ENCODE data around the gene KIAA1755. TPM values are rescaled to one million over a fixed set of nuclear protein-coding genes. Genes with fewer than 3 reads are reported as not detected.

The KIAA1755 gene
- total RNA-seq, 1 experiment from 2014 or later: 0.44 TPM

- H3K9ac ChIP-seq (ENCODE audit: low read length): no peak overlapping the region
- no peaks in the 10 kb centered on the region for H3K27me3 ChIP-seq (ENCODE audit: low read length)
- H3K4me3 ChIP-seq (ENCODE audit: low read length): no peak overlapping the region
- H3K36me3 ChIP-seq (ENCODE audit: low read depth, low read length): no peaks in the 10 kb centered on the region
- no peak for DNase-seq
- H2AFZ ChIP-seq (ENCODE audit: low read length): no peak overlapping the region
- no peak overlapping the region for H3K4me2 ChIP-seq (ENCODE audit: low read length)
- H3K79me2 ChIP-seq (ENCODE audit: low read length): no peaks in the 10 kb centered on the region
- ATAC-seq: no peak
- BruUV-seq (replicated peaks): no TSS peak
- ChIA-PET POLR2A (ENCODE audit: unreplicated experiment) (no interaction called here), CTCF (no interaction called here)
- no peaks in the 10 kb centered on the region for H4K20me1 ChIP-seq (ENCODE audit: low read length)
- H3F3A ChIP-seq (ENCODE audit: low read length, unreplicated experiment): peaks cover 4% of the 10 kb centered on the region
- no peaks in the 10 kb centered on the region for H3K9me3 ChIP-seq (ENCODE audit: low read length)
- intact Hi-C loops (cut with micrococcal nuclease): no loop called here
- peaks cover 44% of the 10 kb centered on the region for H3K4me1 ChIP-seq (ENCODE audit: insufficient read depth, low read length)
- H3K27ac ChIP-seq (ENCODE audit: low read length): no peak overlapping the region
- TF ChIP-seq EZH2phosphoT487 (IDR thresholded peaks at IDR 0.05; ENCODE audit: borderline replicate concordance, low read length) (no peak), EZH2 (IDR thresholded peaks at IDR 0.05; ENCODE audit: low read length, unreplicated experiment) (no peak)
- TF ChIP-seq, protein P1, sequence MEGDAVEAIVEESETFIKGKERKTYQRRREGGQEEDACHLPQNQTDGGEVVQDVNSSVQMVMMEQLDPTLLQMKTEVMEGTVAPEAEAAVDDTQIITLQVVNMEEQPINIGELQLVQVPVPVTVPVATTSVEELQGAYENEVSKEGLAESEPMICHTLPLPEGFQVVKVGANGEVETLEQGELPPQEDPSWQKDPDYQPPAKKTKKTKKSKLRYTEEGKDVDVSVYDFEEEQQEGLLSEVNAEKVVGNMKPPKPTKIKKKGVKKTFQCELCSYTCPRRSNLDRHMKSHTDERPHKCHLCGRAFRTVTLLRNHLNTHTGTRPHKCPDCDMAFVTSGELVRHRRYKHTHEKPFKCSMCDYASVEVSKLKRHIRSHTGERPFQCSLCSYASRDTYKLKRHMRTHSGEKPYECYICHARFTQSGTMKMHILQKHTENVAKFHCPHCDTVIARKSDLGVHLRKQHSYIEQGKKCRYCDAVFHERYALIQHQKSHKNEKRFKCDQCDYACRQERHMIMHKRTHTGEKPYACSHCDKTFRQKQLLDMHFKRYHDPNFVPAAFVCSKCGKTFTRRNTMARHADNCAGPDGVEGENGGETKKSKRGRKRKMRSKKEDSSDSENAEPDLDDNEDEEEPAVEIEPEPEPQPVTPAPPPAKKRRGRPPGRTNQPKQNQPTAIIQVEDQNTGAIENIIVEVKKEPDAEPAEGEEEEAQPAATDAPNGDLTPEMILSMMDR (conservative IDR thresholded peaks at IDR 0.05; ENCODE audit: low read depth, low read length): no peak
- no peaks in the 10 kb centered on the region for H3K9me2 ChIP-seq (replicated peaks; ENCODE audit: low read length)
Measured at GRCh38 chr20:38177201-38177600, 83.3 kb downstream of the KIAA1755 start.

DNA sequence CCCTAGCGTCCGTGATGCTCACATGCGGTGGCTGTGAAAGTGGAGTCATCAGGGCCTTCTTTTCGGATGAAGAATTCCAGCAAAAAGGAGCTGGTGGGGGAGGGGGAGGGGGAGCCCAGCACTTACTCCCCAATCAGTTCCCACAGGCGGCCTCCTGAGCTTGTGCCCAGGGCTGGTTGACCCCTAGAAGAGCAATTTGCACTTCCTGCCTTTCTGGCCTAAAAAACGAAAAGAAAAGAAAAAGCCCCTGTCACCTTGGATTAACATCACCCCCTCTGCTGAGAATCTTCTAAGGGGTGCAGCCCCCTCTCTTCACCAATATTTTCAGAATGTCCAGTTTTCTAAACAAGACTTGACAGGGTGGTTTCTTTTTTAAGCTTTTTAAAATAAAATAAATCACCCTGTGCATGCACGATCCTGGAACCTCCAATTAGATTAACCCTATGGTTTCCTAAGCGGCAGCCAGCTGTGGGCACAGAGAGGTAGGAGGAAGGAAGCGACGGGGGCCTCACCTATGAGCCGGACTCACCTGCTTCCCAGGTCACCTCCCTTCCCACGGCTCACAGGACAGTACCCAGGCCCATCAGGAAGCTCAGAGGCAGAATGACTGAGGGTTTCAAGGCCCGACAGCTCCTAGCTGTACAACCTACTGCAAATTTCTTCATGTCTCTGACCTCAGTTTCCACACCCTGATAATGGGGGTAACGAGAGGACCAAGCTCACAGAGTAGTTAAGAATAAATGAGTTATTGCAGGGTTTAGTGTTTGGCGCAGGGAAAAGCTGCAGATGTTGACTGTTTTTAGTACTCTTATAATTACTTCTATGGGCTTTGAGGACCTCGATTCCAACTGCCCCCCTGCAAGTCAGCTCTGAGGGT lies 85.0 kb downstream of the KIAA1755 start:
- Histone ChIP-seq H3K9ac (ENCODE audit: low read length) (no peak overlapping the region), H2AFZ (ENCODE audit: low read length) (no peak overlapping the region), H3K9me2 (replicated peaks; ENCODE audit: low read length) (no peaks in the 10 kb centered on the region), H3K4me1 (ENCODE audit: insufficient read depth, low read length) (peaks cover 45% of the 10 kb centered on the region), H4K20me1 (ENCODE audit: low read length) (no peaks in the 10 kb centered on the region), H3K27me3 (ENCODE audit: low read length) (no peaks in the 10 kb centered on the region), H3K9me3 (ENCODE audit: low read length) (no peaks in the 10 kb centered on the region), H3K4me3 (ENCODE audit: low read length) (no peak overlapping the region), H3F3A (ENCODE audit: low read length, unreplicated experiment) (peaks cover 4% of the 10 kb centered on the region), H3K79me2 (ENCODE audit: low read length) (no peaks in the 10 kb centered on the region), H3K36me3 (ENCODE audit: low read depth, low read length) (no peaks in the 10 kb centered on the region), H3K4me2 (ENCODE audit: low read length) (no peak overlapping the region), H3K27ac (ENCODE audit: low read length) (no peak overlapping the region)
- ChIA-PET POLR2A (ENCODE audit: unreplicated experiment) (no interaction called here), CTCF (interaction anchor here (1.2 kb wide), 1 partner anchor 46 kb away, joined by 5 read pairs; no protein-coding TSS in a partner anchor)
- no peak for ATAC-seq
- no peak for TF ChIP-seq EZH2 (IDR thresholded peaks at IDR 0.05; ENCODE audit: low read length, unreplicated experiment)
- TF ChIP-seq, protein P1 (conservative IDR thresholded peaks at IDR 0.05; ENCODE audit: low read depth, low read length): no peak
- no peak for TF ChIP-seq EZH2phosphoT487 (IDR thresholded peaks at IDR 0.05; ENCODE audit: borderline replicate concordance, low read length)
- DNase-seq: no peak
- intact Hi-C loops (cut with micrococcal nuclease): no loop called here
- BruUV-seq (replicated peaks): no TSS peak

Data from PC-3 (cell line).